NCI-H1092 (cell line): ENCODE results near the gene AGPAT2.

ENCODE experiments used
- DNase-seq: peaks from one replicate; lab custom pipeline; 2025; lab: John Stamatoyannopoulos, UW

The AGPAT2 gene

DNA sequence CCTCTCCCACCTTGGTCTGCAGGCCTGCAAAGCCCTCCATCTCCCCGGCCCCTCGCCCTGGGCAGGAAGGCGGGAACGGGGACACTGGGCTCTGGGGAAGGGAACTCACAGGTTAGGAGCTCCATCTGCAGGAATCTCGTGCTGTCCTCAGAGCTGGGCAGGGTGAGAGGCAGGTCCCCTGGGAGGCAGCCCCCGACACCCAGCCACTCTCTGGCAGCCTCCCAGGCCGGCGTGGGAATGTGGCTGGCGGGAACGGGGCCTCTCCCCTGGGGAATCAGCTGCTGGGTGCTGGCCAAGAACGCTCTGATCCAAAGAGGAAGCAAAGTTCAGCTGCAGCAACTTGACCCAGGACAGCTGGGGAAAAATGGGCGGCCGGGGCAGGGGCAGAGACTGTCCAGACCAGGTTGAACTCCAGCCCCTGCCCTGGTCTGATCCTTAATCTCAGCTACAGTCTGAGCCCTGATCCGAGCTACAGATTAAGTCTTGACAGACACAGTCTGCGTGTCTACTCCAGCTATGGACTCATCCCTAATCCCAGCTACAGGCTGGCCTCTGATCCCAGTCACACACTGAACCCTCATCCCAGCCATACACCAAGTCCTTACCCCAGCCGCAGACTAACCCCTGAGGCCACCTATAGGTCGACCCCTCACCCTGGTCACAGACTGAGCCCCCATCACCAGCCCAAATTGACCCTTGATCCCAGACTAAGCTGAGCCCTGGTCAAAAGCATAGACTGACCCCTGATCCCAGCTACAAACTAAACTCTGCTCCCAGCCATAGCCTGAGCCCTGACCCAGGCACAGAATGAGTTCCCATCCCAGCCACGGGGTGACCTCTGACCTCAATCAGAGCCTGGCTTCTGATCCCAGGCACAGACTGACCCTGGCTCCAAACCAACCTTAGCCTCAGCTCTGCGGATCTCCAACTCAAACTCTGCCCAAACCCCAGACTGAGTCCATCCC lies 61.9 kb downstream of the AGPAT2 start:
- no peak for DNase-seq

DNA sequence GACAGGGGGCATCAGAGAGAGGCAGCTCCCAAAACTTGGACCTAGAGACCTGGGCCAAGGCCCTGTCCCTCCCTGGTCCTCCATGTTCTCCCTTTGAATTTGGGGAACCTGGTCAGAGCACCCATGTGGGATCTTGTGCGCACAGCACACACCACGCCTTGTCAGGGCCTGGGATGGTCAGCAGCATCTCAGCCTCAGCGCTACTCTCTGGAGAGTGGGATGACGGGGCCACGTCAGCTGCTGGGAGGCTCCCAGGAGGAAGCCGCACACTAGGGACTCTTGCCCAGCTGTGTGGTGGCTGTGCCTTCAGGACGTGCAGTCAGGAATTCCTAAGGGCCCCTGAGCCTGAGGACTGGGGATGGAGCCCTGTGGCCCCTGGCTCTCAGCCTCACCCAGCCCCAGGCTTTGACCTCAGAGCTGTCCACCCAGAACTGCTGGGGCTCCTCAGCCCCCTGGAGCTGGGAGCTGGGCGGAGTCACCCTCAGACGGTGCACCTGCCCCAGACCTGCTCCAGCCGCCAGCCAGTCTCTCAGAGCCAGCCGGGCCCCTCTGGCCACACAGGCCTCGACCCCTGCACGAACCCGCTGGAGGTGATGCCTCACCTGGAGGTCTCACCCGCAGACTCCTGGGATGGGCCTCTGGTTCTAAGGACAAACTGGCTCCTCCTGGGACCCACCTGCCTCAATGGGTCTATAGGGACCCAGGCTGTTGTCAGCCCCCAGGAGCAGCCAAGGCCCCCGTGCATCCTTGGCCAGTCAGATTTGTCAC lies 62.9 kb downstream of the AGPAT2 start:
- no peak for DNase-seq

DNA sequence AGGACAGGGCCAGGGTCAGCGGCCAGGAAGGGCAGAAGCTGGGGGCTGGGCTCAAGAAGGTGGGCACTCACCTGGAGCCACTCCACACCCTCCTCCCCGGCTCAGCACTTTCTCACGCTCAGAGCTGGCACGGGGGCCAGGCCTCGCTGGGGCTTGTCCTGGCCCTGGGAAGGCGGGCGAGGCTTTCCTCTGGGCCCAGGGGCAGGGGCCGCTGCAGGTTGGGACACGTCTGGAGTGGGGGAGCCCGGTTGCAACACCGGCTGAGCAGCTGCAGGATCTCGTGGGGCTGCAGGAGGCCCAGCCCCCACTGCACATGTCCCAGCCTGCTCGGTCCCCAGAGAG lies 63.4 kb downstream of the AGPAT2 start:
- DNase-seq = no peak
